Right atrium auricular region (tissue), 2 donors: Measurements from ENCODE around the gene SIRPD. TPM values are rescaled to one million over a fixed set of nuclear protein-coding genes. Genes with fewer than 3 reads are reported as not detected.

Source experiments
- DNase-seq: peaks from one replicate; pipeline ENCODE4 v3.0.0-alpha.2; 2019; ENCODE audit warnings: low spot score
- H3K27ac ChIP-seq, 2 donors: fragments of 200-600 bp; sonication (generic); 1 replicate in 1 of 2; 2 replicates in 1 of 2; pipeline ENCODE4 v1.5.1; 2016 to 2019
- H3K27me3 ChIP-seq, 2 donors: fragments of 200-600 bp; sonication (generic); one replicate each; pipeline versions ENCODE4 v1.5.1 to v1.6.0; 2017 to 2019
- H3K36me3 ChIP-seq: fragments of 200-600 bp; sonication (generic); one replicate; pipeline ENCODE4 v1.5.1; 2016
- H3K4me1 ChIP-seq, 2 donors: fragments of 200-600 bp; sonication (generic); one replicate each; pipeline versions ENCODE4 v1.5.1 to v1.6.0; 2017 to 2019
- H3K4me3 ChIP-seq, 2 donors: fragments of 200-600 bp; sonication (generic); 1 replicate in 1 of 2; 2 replicates in 1 of 2; pipeline ENCODE4 v1.5.1; 2017 to 2019; ENCODE audit warnings: mild to moderate bottlenecking in 1 of 2, moderate library complexity in 1 of 2
- H3K9me3 ChIP-seq, 2 donors: fragments of 200-600 bp; sonication (generic); one replicate each; pipeline ENCODE4 v1.5.1; 2019
- total RNA-seq, 2 donors: library from RNA; depleted of rRNA; stranded (reverse); fragments of >200 nt; gene quantifications; one replicate each; pipeline ENCODE4 v1.1.0, GENCODE V29; 2016
- TF ChIP-seq, protein P1 (sequence below), 2 donors: fragments of 200-600 bp; sonication (generic); IDR thresholded peaks; one replicate each; pipeline ENCODE4 v1.5.1; 2019; ENCODE audit warnings: antibody characterized with exemption in 2 of 2

The SIRPD gene
- total RNA-seq, 2 donors from 2014 or later: not detected

DNA sequence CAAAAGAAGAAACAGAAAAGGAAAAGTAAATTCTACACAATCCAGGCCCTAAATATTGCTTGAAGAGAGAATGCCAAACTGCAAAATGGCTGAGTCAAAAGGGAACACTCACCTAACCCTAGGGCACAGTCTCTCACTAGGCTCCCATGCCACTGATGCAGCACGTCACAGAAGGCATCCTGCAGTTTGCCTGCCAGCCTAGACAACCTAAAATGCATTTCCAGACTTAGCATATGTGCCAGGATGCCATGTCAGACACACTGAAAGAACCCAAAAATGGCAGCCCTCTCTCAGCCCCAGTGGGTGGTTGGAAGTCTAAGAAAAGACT is 10.6 kb upstream of the SIRPD start:
- DNase-seq: no peak
- no peaks in the 10 kb centered on the region for H3K4me1 ChIP-seq
- TF ChIP-seq, protein P1, sequence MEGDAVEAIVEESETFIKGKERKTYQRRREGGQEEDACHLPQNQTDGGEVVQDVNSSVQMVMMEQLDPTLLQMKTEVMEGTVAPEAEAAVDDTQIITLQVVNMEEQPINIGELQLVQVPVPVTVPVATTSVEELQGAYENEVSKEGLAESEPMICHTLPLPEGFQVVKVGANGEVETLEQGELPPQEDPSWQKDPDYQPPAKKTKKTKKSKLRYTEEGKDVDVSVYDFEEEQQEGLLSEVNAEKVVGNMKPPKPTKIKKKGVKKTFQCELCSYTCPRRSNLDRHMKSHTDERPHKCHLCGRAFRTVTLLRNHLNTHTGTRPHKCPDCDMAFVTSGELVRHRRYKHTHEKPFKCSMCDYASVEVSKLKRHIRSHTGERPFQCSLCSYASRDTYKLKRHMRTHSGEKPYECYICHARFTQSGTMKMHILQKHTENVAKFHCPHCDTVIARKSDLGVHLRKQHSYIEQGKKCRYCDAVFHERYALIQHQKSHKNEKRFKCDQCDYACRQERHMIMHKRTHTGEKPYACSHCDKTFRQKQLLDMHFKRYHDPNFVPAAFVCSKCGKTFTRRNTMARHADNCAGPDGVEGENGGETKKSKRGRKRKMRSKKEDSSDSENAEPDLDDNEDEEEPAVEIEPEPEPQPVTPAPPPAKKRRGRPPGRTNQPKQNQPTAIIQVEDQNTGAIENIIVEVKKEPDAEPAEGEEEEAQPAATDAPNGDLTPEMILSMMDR (IDR thresholded peaks at IDR 0.05): no peak
- H3K9me3 ChIP-seq: no peaks in the 10 kb centered on the region
- no peaks in the 10 kb centered on the region for H3K27me3 ChIP-seq
- H3K36me3 ChIP-seq: no peaks in the 10 kb centered on the region
- no peak overlapping the region for H3K27ac ChIP-seq
- no peak overlapping the region for H3K4me3 ChIP-seq

DNA sequence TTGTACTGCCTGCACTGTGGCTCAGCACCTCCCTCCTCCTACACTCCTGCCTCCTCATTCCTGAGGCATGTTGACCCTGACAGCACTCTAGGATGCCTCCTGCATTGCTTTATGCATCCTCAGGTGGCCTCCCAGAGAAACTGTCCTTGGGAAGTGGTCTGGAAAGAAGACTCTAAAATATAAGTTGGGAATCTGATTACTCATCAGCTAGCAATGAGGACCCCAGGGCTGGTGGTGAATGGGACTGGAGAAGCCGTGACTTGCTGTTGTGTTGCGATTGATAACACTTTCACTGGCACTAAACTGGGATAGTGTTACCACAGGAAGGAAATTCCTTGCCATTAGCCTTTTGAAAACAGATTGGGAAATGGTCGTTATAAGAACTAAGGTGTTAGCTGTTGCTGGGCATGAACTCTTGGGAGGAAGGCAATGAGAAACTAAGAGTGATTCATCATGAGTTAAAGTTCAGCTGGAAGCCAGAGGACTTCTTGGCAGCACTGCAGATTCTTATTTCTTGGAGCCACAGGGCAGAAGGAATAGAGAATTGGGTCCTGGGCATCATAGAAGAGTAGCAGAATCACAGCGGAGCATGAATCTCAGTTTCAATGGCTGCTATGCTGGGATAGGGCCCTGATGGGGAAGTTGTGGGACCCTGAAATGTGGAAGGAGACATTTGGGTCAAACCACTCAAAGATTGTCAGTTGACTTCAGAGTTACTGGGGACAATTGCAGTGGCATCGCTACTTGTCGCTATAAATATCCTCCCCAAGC is 10.1 kb upstream of the SIRPD start:
- H3K36me3 ChIP-seq: no peaks in the 10 kb centered on the region
- DNase-seq: no peak
- H3K9me3 ChIP-seq: no peaks in the 10 kb centered on the region
- no peak overlapping the region for H3K27ac ChIP-seq
- H3K4me3 ChIP-seq: no peak overlapping the region
- no peaks in the 10 kb centered on the region for H3K27me3 ChIP-seq
- TF ChIP-seq, protein P1 (IDR thresholded peaks at IDR 0.05): no peak
- H3K4me1 ChIP-seq: no peaks in the 10 kb centered on the region

DNA sequence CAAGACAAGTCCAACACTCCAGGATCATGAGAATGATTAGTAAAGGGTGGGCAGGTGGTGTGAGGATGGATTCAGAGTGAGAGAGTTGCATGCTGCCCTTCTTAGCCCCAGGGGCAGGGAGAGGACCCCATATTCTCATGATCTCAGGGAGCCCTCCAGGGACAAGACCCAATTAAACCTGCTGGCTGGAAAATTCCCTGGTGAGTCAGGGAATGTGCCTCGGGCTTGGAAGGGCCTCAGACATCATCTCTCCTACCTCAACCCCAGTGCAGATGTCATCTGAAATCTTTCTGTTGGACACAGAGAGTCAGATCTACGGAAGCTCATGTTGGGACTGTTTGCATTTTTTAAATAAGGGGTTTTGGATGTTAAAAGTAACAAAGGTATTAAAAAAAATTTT is 9.2 kb upstream of the SIRPD start:
- Histone ChIP-seq H3K4me1 (no peaks in the 10 kb centered on the region), H3K9me3 (no peaks in the 10 kb centered on the region), H3K27ac (no peak overlapping the region), H3K36me3 (no peaks in the 10 kb centered on the region), H3K4me3 (no peak overlapping the region), H3K27me3 (no peaks in the 10 kb centered on the region)
- TF ChIP-seq, protein P1 (IDR thresholded peaks at IDR 0.05): no peak
- no peak for DNase-seq

GRCh38 chr20:1565461-1565860 is 8.0 kb upstream of the SIRPD start:
- no peaks in the 10 kb centered on the region for H3K4me1 ChIP-seq
- H3K27ac ChIP-seq: no peak overlapping the region
- H3K36me3 ChIP-seq: no peaks in the 10 kb centered on the region
- TF ChIP-seq, protein P1 (IDR thresholded peaks at IDR 0.05): no peak
- no peaks in the 10 kb centered on the region for H3K9me3 ChIP-seq
- H3K27me3 ChIP-seq: no peaks in the 10 kb centered on the region
- no peak overlapping the region for H3K4me3 ChIP-seq
- no peak for DNase-seq

DNA sequence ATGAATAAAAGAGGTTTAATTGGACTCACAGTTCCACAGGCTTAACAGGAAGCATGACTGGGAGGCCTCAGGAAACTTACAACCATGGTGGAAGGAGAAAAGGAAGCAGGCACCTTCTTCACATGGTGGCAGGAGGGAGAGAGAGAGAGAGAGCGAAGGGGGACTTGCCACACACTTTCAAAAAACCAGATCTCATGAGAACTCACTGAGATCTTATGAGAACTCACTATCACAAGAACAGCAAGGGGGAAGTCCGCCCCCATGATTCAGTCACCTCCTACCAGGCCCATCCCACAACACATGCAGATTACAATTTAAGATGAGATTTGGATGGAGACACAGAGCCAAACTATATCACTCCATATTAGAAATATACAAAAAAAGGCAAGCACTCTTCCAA is 6.1 kb upstream of the SIRPD start:
- H3K4me1 ChIP-seq: no peaks in the 10 kb centered on the region
- no peaks in the 10 kb centered on the region for H3K27me3 ChIP-seq
- no peak for DNase-seq
- no peak overlapping the region for H3K27ac ChIP-seq
- no peak overlapping the region for H3K4me3 ChIP-seq
- TF ChIP-seq, protein P1 (IDR thresholded peaks at IDR 0.05): no peak
- H3K9me3 ChIP-seq: no peaks in the 10 kb centered on the region
- H3K36me3 ChIP-seq: no peaks in the 10 kb centered on the region

DNA sequence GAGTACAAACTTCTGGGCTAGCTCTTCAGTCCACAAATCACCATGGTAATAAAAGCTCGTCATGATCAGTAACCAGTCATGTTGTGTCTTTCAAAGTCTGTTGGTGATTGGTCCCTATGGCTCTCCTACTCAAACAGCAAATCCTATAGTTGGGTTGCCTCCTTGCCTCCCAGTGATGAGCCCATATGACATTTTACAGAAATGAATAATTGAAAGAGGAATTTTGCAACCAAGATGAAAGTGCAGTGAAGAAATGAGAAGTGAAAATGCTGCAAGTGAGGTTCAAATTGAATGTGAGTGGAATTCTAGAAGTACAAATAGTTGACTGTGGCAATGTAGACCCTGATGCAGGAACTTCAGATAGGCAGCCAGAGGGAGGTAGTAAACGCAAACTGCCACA is 5.1 kb upstream of the SIRPD start:
- no peaks in the 10 kb centered on the region for H3K9me3 ChIP-seq

More for the DNA sequence above, 5.1 kb upstream of the SIRPD start:
- TF ChIP-seq, protein P1 (IDR thresholded peaks at IDR 0.05): no peak
- H3K36me3 ChIP-seq: no peaks in the 10 kb centered on the region
- no peaks in the 10 kb centered on the region for H3K4me1 ChIP-seq
- no peak overlapping the region for H3K27ac ChIP-seq
- H3K4me3 ChIP-seq: no peak overlapping the region
- no peaks in the 10 kb centered on the region for H3K27me3 ChIP-seq
- no peak for DNase-seq
